HUES48 (cell line): ENCODE results near the gene EXOSC9.

Experiments used
- H3K27ac ChIP-seq: one replicate; pipeline ENCODE4 v1.7.0; 2013; ENCODE audit warnings: low read depth, low read length, inconsistent platforms
- H3K27me3 ChIP-seq: 2 replicates; pipeline ENCODE4 v1.6.1; 2013; ENCODE audit warnings: mild to moderate bottlenecking, low read length; ENCODE audit not compliant: control insufficient read depth, insufficient read depth
- H3K36me3 ChIP-seq: 2 replicates; pipeline ENCODE4 v1.6.1; 2013; ENCODE audit warnings: low read length; ENCODE audit not compliant: control insufficient read depth, insufficient read depth
- H3K4me1 ChIP-seq: 2 replicates; pipeline ENCODE4 v1.6.1; 2013; ENCODE audit warnings: mild to moderate bottlenecking, low read length; ENCODE audit not compliant: control insufficient read depth, insufficient read depth
- H3K4me3 ChIP-seq: 2 replicates; pipeline ENCODE4 v1.5.1; 2013; ENCODE audit warnings: mild to moderate bottlenecking, low read depth, low read length
- H3K9ac ChIP-seq: 2 replicates; pipeline ENCODE4 v1.6.1; 2013; ENCODE audit warnings: mild to moderate bottlenecking, low read depth, low read length, moderate library complexity
- H3K9me3 ChIP-seq: 2 replicates; pipeline ENCODE4 v1.6.1; 2013; ENCODE audit warnings: low read length; ENCODE audit not compliant: control insufficient read depth, insufficient read depth

The EXOSC9 gene

DNA sequence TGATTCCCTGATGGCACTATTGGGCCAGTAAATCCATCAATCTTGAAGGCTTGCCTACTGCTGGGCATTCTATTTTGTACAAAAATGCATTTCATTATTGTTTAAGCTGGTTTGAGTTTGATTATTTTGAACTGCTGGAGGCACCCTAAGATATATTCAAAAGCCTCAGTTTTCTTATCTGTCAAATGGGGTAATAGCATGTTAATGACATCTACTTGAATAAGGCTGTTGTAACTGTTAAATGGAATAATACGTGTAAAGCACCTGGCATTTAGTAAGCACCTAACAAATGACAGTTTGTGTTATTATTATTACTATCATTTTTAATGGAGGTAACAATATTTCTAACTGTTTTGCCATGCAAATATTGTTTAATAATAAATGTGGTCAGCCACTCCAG lies 29.3 kb upstream of the EXOSC9 start:
- no peak overlapping the region for H3K9ac ChIP-seq
- no peak overlapping the region for H3K4me3 ChIP-seq
- H3K9me3 ChIP-seq, result no peaks in the 10 kb centered on the region
- no peaks in the 10 kb centered on the region for H3K36me3 ChIP-seq
- H3K4me1 ChIP-seq, result peaks cover 8% of the 10 kb centered on the region; the same call in 1 of the 2 replicates
- no peak overlapping the region for H3K27ac ChIP-seq
- H3K27me3 ChIP-seq, result peaks cover 16% of the 10 kb centered on the region

DNA sequence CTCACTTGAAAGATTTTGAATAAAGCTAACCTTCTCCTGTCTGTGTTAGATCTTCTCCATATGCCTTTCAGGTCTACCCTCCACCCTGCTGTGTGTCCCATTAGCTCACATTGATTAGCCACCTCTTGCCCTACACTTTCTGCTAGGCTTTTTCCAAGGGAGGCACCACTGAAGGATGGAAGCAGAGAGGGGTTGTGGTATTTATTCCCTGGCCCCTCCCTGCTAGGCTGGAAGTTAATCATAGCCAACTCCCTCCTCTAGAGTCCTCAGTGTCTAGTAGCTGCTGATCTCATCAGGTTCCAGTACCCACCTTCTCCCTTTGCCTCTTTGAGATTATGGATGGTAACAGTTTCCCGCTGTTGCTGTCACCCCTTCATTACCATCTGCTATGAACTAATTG lies 27.2 kb upstream of the EXOSC9 start:
- no peaks in the 10 kb centered on the region for H3K36me3 ChIP-seq
- H3K27me3 ChIP-seq, result peaks cover 1% of the 10 kb centered on the region; the same call in 1 of the 2 replicates
- peaks cover 8% of the 10 kb centered on the region; the same call in 1 of the 2 replicates for H3K4me1 ChIP-seq
- H3K27ac ChIP-seq, result no peak overlapping the region
- no peak overlapping the region for H3K9ac ChIP-seq
- no peak overlapping the region for H3K4me3 ChIP-seq
- no peaks in the 10 kb centered on the region for H3K9me3 ChIP-seq

DNA sequence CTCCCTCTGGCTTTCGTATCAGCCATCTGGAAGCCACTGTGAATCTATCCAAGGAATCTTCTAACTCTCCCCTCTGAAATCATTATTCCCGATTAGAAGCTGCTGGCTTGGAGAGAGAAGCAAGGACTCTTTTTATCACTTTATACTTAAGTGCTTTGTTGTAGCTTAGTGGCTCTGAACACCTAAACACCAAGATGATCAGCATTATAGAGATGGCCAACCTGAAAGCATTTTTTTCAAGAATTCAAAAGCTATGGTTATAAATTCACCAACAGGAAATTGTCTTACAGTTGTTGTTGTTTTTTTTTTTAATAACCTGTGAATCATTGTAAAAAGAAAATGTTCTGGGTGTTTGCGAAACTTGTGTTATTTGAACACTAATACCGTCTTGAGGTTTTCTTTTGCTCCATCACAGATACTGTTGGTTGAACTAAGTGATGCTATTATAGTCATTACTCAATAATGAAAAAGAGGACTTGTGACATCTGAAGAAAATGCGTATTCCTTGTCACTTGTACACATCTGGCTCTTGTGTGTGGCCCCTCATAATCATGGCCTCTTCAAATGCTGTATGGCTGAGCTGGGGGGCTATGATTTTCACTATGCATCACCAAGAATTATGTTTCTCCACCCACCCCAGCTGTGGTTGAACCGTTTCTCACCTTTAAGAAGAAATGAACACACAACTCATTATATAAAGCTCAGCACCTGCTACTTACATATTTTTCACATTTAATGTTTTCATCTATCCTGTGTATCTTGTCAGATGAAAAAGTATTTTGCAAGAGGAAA lies 24.3 kb upstream of the EXOSC9 start:
- no peak overlapping the region for H3K4me3 ChIP-seq
- H3K9ac ChIP-seq, result no peak overlapping the region
- H3K36me3 ChIP-seq, result no peaks in the 10 kb centered on the region
- peaks cover 8% of the 10 kb centered on the region; the same call in 1 of the 2 replicates for H3K4me1 ChIP-seq
- H3K9me3 ChIP-seq, result no peaks in the 10 kb centered on the region
- H3K27ac ChIP-seq, result no peak overlapping the region
- H3K27me3 ChIP-seq, result no peaks in the 10 kb centered on the region

DNA sequence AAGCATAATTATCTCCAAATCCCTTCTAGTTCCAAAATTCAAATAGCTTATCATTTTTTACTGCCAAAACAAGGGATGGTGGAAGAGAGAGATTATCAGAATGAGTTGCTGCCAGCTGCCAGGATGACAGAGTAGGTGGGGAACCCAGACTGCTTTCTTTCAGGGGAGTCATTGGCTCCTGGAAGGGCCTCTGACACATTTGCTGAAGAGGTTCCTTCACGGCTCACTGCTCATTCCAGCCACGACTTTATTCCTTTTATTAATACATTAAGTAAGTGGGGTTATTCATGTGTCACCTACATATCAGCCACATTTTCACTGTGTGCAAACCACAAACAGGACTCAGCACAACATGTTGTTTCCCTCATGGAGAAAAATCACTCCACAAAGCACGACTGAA lies 23.5 kb upstream of the EXOSC9 start:
- Histone ChIP-seq H3K36me3 (no peaks in the 10 kb centered on the region), H3K9me3 (no peaks in the 10 kb centered on the region), H3K4me3 (no peak overlapping the region), H3K9ac (no peak overlapping the region), H3K27ac (no peak overlapping the region), H3K4me1 (peaks cover 8% of the 10 kb centered on the region; the same call in 1 of the 2 replicates), H3K27me3 (no peaks in the 10 kb centered on the region)

DNA sequence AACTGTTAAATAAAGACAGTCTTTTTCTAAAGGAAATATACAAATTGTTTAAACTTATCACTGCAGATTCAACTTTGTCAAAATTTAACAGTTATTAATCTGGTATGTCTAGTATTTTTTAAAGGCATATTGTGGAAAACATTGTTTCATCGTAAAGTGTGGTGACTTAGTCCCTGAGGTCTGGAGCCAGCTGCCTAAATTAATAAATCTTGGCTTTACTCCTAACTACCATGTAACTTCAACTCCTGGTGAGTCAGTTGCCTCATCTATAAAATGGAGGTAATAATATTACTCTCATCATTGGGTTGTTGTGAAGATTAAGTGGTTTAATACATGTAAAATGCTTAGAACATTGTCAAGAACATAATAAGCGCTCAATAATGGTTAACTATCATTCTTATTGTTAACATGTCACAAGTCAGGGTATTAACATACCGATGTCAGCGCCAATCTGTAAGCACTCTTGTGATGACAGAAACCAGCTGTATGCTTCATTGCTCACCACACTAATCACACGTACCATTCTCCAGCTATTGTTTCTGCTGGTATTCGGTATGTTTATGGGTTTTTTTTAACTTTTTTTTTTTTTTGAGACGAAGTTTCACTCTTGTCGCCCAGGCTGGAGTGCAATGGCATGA lies 22.0 kb upstream of the EXOSC9 start:
- no peak overlapping the region for H3K27ac ChIP-seq
- H3K9ac ChIP-seq, result no peak overlapping the region
- peaks cover 4% of the 10 kb centered on the region; the same call in 1 of the 2 replicates for H3K4me1 ChIP-seq
- H3K36me3 ChIP-seq, result no peaks in the 10 kb centered on the region
- H3K27me3 ChIP-seq, result no peaks in the 10 kb centered on the region
- H3K9me3 ChIP-seq, result no peaks in the 10 kb centered on the region
- no peak overlapping the region for H3K4me3 ChIP-seq

DNA sequence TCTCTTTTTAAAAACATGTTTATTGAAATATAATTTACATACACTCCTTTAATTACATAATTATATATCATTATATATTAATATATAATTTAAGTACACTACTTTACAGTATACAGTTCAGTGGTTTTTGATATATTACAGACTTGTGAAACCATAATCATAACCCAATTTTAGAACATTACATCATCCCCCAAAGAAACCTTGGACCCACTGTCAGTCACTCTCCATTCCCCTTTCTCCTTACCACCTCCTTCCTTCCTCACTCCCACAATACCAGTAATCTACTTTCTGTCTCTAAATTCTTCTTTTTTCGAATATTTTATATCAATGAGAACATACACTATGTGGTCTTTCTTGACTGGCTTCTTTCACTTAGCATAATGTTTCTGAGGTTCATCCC lies 17.9 kb upstream of the EXOSC9 start:
- Histone ChIP-seq H3K4me3 (no peak overlapping the region), H3K27ac (no peak overlapping the region), H3K4me1 (no peaks in the 10 kb centered on the region), H3K27me3 (no peaks in the 10 kb centered on the region), H3K36me3 (no peaks in the 10 kb centered on the region), H3K9me3 (no peaks in the 10 kb centered on the region), H3K9ac (no peak overlapping the region)

DNA sequence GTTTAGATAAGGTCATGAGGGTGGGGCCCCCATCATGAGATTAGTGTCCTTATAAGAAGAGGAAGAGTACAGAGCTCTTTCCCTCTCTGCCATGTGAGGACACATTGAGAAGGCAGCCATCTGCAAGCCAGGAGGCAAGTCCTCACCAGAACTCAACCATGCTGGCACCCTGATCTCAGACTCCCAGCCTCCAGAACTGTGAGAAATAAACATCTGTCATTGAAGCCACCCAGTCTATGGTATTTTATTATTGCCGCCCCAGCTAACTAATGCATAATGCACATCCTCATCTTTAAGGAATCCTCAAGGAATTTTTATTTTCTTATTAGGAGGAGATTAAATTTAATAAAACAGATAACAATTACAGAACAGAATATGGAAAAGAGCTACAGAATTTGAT lies 16.7 kb upstream of the EXOSC9 start:
- no peak overlapping the region for H3K9ac ChIP-seq
- no peaks in the 10 kb centered on the region for H3K4me1 ChIP-seq
- H3K4me3 ChIP-seq, result no peak overlapping the region
- no peaks in the 10 kb centered on the region for H3K27me3 ChIP-seq
- H3K36me3 ChIP-seq, result no peaks in the 10 kb centered on the region
- H3K9me3 ChIP-seq, result no peaks in the 10 kb centered on the region
- no peak overlapping the region for H3K27ac ChIP-seq

DNA sequence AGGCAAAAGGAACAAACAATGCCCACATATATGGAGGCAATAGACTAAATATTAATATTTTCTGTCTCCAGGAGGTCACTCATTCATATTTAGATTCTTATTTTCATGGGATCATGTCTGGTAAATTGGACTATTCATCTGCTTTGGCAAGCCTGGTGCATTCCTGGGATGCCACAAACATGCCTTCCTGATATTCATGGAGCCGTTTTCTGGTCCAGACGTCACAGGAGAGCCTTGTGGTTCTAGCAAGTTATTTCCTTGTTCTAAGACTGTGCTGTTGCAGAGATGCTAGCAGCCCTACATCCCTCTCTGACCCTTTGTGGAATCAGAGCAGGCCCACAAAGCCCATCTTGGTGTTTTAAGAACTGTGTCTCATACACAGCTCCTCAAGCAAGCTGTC lies 16.1 kb upstream of the EXOSC9 start:
- Histone ChIP-seq H3K9ac (no peak overlapping the region), H3K9me3 (no peaks in the 10 kb centered on the region), H3K27me3 (no peaks in the 10 kb centered on the region), H3K4me1 (no peaks in the 10 kb centered on the region), H3K36me3 (no peaks in the 10 kb centered on the region), H3K27ac (no peak overlapping the region), H3K4me3 (no peak overlapping the region)

DNA sequence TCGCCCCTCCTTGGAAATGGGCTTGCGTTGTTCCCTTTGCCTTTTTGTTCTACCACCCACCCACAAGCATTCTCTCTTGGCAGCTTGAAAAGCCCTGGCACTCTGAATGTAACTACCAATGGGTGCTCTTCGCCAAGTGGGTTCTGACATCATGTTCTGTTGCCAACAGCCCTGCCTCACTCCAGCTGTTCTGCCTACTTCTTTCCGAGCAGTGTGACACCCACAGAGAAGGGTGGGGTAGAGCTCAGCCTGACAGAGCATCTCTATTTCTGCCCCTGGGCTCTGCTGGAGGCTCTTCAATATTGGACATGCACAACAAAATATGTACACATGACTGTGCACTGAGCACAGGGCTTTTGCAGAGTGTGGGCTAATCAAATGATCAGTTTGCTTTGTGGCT lies 15.6 kb upstream of the EXOSC9 start:
- H3K27me3 ChIP-seq, result no peaks in the 10 kb centered on the region
- H3K4me3 ChIP-seq, result no peak overlapping the region
- H3K27ac ChIP-seq, result no peak overlapping the region
- no peaks in the 10 kb centered on the region for H3K9me3 ChIP-seq
- no peaks in the 10 kb centered on the region for H3K36me3 ChIP-seq
- no peaks in the 10 kb centered on the region for H3K4me1 ChIP-seq
- no peak overlapping the region for H3K9ac ChIP-seq

DNA sequence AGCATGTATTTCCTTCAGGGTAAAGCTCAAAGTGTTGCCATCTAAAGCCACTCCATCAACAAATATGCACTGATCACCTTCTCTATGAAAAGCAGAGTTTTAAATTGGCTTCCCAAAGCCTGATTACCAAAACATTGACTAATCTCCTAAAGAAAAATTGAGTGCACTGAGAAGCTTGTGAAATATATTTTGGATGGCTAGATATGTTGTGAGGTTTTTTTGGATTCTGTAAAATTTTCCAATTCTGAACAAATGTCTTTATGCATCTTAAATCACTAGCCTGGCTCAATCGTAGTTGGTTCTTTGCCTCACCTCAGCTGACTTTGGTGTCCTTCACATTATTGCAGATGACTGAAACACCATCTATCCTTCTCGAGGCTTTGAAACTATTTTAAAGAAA lies 14.9 kb upstream of the EXOSC9 start:
- H3K9me3 ChIP-seq, result no peaks in the 10 kb centered on the region
- no peak overlapping the region for H3K9ac ChIP-seq
- H3K27ac ChIP-seq, result no peak overlapping the region
- H3K27me3 ChIP-seq, result no peaks in the 10 kb centered on the region; the same call in 1 of the 2 replicates
- H3K4me3 ChIP-seq, result no peak overlapping the region
- H3K4me1 ChIP-seq, result no peaks in the 10 kb centered on the region
- H3K36me3 ChIP-seq, result no peaks in the 10 kb centered on the region

DNA sequence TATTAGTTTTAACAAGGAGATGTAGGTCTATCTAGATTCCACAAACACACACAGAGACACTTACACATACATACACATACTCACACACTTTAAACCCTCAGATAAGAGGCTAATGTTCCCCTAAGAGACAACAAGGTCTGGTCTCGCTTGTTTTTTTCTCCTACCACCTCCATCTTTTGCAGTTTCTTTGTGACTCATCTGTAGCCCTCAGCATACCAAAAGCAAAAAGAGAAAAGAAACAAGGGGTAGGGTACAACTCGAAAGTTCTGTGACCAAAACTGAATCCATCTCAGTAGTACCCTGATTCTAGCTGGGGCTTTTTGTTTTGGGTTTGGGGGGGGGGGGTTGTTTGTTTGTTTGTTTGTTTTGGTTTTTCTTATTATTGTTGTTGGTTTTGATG lies 12.2 kb upstream of the EXOSC9 start:
- Histone ChIP-seq H3K9ac (no peak overlapping the region), H3K9me3 (no peaks in the 10 kb centered on the region), H3K36me3 (no peaks in the 10 kb centered on the region), H3K27ac (no peak overlapping the region), H3K4me3 (no peak overlapping the region), H3K4me1 (no peaks in the 10 kb centered on the region), H3K27me3 (no peaks in the 10 kb centered on the region; the same call in 1 of the 2 replicates)
